Stimulated activated CD4-positive, alpha-beta T cell treated with anti-CD3 and anti-CD28 coated beads, Interleukin-15, amount 100 ng/mL, for 24 hours (primary cell): Measurements from ENCODE around the gene MED9.
"Not testable (repeated sequence)": the region's sequence is repeated elsewhere in the genome, so short reads cannot be mapped to it uniquely, and the experiment has no call there.

Experiments
- DNase-seq: peaks from one replicate; pipeline ENCODE4 v3.0.0-alpha.2; 2020

MED9 gene

GRCh38 chr17:17476865-17477467 is at the start of gene MED9:
Gene MED9 (plus strand): TSS chr17:17477000. CDS start chr17:17477042, 42 bp downstream.
- peak; percentile 96 for DNase-seq

- DNase-seq: no peak
Observed at GRCh38 chr17:17429222-17429621, 47.6 kb upstream of the MED9 start.

GRCh38 chr17:17430924-17431323 is 45.9 kb upstream of the MED9 start:
- not testable (repeated sequence) for DNase-seq

- no peak for DNase-seq
Observed at GRCh38 chr17:17431605-17432004, 45.2 kb upstream of the MED9 start.

- no peak for DNase-seq
Observed at GRCh38 chr17:17433000-17433703, 43.6 kb upstream of the MED9 start.

- DNase-seq: no peak
Observed at GRCh38 chr17:17434477-17434876, 42.3 kb upstream of the MED9 start.

- no peak for DNase-seq
Observed at GRCh38 chr17:17435323-17435722, 41.5 kb upstream of the MED9 start.

- DNase-seq: no peak
Observed at GRCh38 chr17:17437461-17437860, 39.3 kb upstream of the MED9 start.

- no peak for DNase-seq
Observed at GRCh38 chr17:17437893-17438292, 38.9 kb upstream of the MED9 start.

GRCh38 chr17:17440010-17440843 is 36.6 kb upstream of the MED9 start:
- DNase-seq: peak; percentile 83

GRCh38 chr17:17440938-17441675 is 35.7 kb upstream of the MED9 start:
- no peak for DNase-seq

- DNase-seq: no peak
Observed at GRCh38 chr17:17443173-17443572, 33.6 kb upstream of the MED9 start.

- no peak for DNase-seq
Observed at GRCh38 chr17:17445296-17445924, 31.4 kb upstream of the MED9 start.

- DNase-seq: no peak
Observed at GRCh38 chr17:17445925-17446665, 30.7 kb upstream of the MED9 start.

- no peak for DNase-seq
Observed at GRCh38 chr17:17446666-17447155, 30.1 kb upstream of the MED9 start.

- DNase-seq: no peak
Observed at GRCh38 chr17:17447264-17447663, 29.5 kb upstream of the MED9 start.

- no peak for DNase-seq
Observed at GRCh38 chr17:17448076-17448475, 28.7 kb upstream of the MED9 start.

GRCh38 chr17:17448723-17449122 is 28.1 kb upstream of the MED9 start:
- no peak for DNase-seq

- DNase-seq: no peak
Observed at GRCh38 chr17:17453088-17453487, 23.7 kb upstream of the MED9 start.

- DNase-seq: no peak
Observed at GRCh38 chr17:17454276-17454675, 22.5 kb upstream of the MED9 start.

GRCh38 chr17:17454700-17455099 is 22.1 kb upstream of the MED9 start:
- not testable (repeated sequence) for DNase-seq

GRCh38 chr17:17455173-17455572 is 21.6 kb upstream of the MED9 start:
- no peak for DNase-seq
